Measurements from ENCODE around the gene FAM174C.

Gene FAM174C

GRCh38 chr19:1279782-1280341, 4.5 kb downstream of the FAM174C start:
- peaks cover 1 to 21% (median 18%) of the 10 kb centered on the region in 5 donors for H3K4me1 ChIP-seq (ENCODE audit: control insufficient read depth in 5 of 5, insufficient read depth in 5 of 5, low read length in 5 of 5)
- peak overlapping the region in 1 of 5 donors; percentile 30 for H3K9ac ChIP-seq (ENCODE audit: low read length in 5 of 5)
- H3K9me3 ChIP-seq (ENCODE audit: control insufficient read depth in 5 of 5, low read length in 5 of 5): no peaks in the 10 kb centered on the region
- peaks cover 0 to 18% (median 8%) of the 10 kb centered on the region in 5 donors for H3K36me3 ChIP-seq (ENCODE audit: control insufficient read depth in 5 of 5, insufficient read depth in 5 of 5, low read length in 5 of 5)
- H3K27me3 ChIP-seq (ENCODE audit: control insufficient read depth in 5 of 5, insufficient read depth in 4 of 5, low read length in 5 of 5): peaks cover 18 to 26% (median 22%) of the 10 kb centered on the region in 5 donors
- no peak overlapping the region for H3K27ac ChIP-seq (ENCODE audit: low read depth, low read length)
- no peak overlapping the region for H3K4me3 ChIP-seq (ENCODE audit: low read depth in 1 of 5, low read length in 5 of 5)

- H3K4me3 ChIP-seq (ENCODE audit: low read depth in 1 of 5, low read length in 5 of 5): no peak overlapping the region
- H3K4me1 ChIP-seq (ENCODE audit: control insufficient read depth in 5 of 5, insufficient read depth in 5 of 5, low read length in 5 of 5): peaks cover 1 to 16% (median 13%) of the 10 kb centered on the region in 5 donors
- H3K9me3 ChIP-seq (ENCODE audit: control insufficient read depth in 5 of 5, low read length in 5 of 5): no peaks in the 10 kb centered on the region
- H3K36me3 ChIP-seq (ENCODE audit: control insufficient read depth in 5 of 5, insufficient read depth in 5 of 5, low read length in 5 of 5): peaks cover 0 to 15% (median 8%) of the 10 kb centered on the region in 5 donors
- no peak overlapping the region for H3K27ac ChIP-seq (ENCODE audit: low read depth, low read length)
- no peak overlapping the region for H3K9ac ChIP-seq (ENCODE audit: low read length in 5 of 5)
- H3K27me3 ChIP-seq (ENCODE audit: control insufficient read depth in 5 of 5, insufficient read depth in 4 of 5, low read length in 5 of 5): peaks cover 24 to 31% (median 29%) of the 10 kb centered on the region in 5 donors
Measured at GRCh38 chr19:1280636-1281568, 5.6 kb downstream of the FAM174C start.

- Histone ChIP-seq H3K27me3 (ENCODE audit: control insufficient read depth in 5 of 5, insufficient read depth in 4 of 5, low read length in 5 of 5) (peaks cover 29 to 35% (median 33%) of the 10 kb centered on the region in 5 donors), H3K9me3 (ENCODE audit: control insufficient read depth in 5 of 5, low read length in 5 of 5) (no peaks in the 10 kb centered on the region), H3K4me3 (ENCODE audit: low read depth in 1 of 5, low read length in 5 of 5) (no peak overlapping the region), H3K36me3 (ENCODE audit: control insufficient read depth in 5 of 5, insufficient read depth in 5 of 5, low read length in 5 of 5) (peaks cover 0 to 15% (median 8%) of the 10 kb centered on the region in 5 donors), H3K27ac (ENCODE audit: low read depth, low read length) (no peak overlapping the region), H3K9ac (ENCODE audit: low read length in 5 of 5) (no peak overlapping the region), H3K4me1 (ENCODE audit: control insufficient read depth in 5 of 5, insufficient read depth in 5 of 5, low read length in 5 of 5) (peaks cover 0 to 12% (median 6%) of the 10 kb centered on the region in 5 donors)
Measured at GRCh38 chr19:1281569-1282287, 6.4 kb downstream of the FAM174C start.

- Histone ChIP-seq H3K4me3 (ENCODE audit: low read depth in 1 of 5, low read length in 5 of 5) (no peak overlapping the region), H3K4me1 (ENCODE audit: control insufficient read depth in 5 of 5, insufficient read depth in 5 of 5, low read length in 5 of 5) (peaks cover 0 to 14% (median 10%) of the 10 kb centered on the region in 5 donors), H3K9ac (ENCODE audit: low read length in 5 of 5) (no peak overlapping the region), H3K27ac (ENCODE audit: low read depth, low read length) (no peak overlapping the region), H3K27me3 (ENCODE audit: control insufficient read depth in 5 of 5, insufficient read depth in 4 of 5, low read length in 5 of 5) (peaks cover 38 to 44% (median 42%) of the 10 kb centered on the region in 5 donors), H3K36me3 (ENCODE audit: control insufficient read depth in 5 of 5, insufficient read depth in 5 of 5, low read length in 5 of 5) (peaks cover 0 to 15% (median 8%) of the 10 kb centered on the region in 5 donors), H3K9me3 (ENCODE audit: control insufficient read depth in 5 of 5, low read length in 5 of 5) (no peaks in the 10 kb centered on the region)
Measured at GRCh38 chr19:1282588-1283206, 7.4 kb downstream of the FAM174C start.

- Histone ChIP-seq H3K4me1 (ENCODE audit: control insufficient read depth in 5 of 5, insufficient read depth in 5 of 5, low read length in 5 of 5) (peaks cover 0 to 17% (median 13%) of the 10 kb centered on the region in 5 donors), H3K4me3 (ENCODE audit: low read depth in 1 of 5, low read length in 5 of 5) (no peak overlapping the region), H3K9me3 (ENCODE audit: control insufficient read depth in 5 of 5, low read length in 5 of 5) (no peaks in the 10 kb centered on the region), H3K27ac (ENCODE audit: low read depth, low read length) (no peak overlapping the region), H3K27me3 (ENCODE audit: control insufficient read depth in 5 of 5, insufficient read depth in 4 of 5, low read length in 5 of 5) (peaks cover 44 to 51% (median 48%) of the 10 kb centered on the region in 5 donors), H3K9ac (ENCODE audit: low read length in 5 of 5) (no peak overlapping the region), H3K36me3 (ENCODE audit: control insufficient read depth in 5 of 5, insufficient read depth in 5 of 5, low read length in 5 of 5) (peaks cover 0 to 11% (median 8%) of the 10 kb centered on the region in 5 donors)
Measured at GRCh38 chr19:1283207-1283916, 8.0 kb downstream of the FAM174C start.

DNA sequence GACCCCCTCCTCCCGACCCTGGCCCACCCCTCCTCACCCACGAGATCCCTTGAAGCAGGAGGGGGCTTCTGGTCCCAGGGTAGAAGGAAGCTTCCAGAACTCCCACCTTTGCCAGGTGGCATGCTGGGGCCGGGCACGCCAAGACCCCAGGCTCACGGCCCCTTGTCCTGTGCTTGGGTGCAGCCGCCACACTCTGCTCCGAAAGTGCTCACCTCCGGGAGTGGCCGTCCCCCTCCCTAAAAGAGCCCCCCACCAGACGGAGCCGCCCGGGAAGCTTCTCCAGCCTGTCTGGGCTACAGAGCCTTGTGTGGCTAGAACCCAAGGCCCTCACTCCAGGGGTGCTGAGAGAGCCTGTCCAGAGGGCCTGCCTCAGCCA, 8.6 kb downstream of the FAM174C start:
- no peak overlapping the region for H3K4me3 ChIP-seq (ENCODE audit: low read depth in 1 of 5, low read length in 5 of 5)
- H3K27ac ChIP-seq (ENCODE audit: low read depth, low read length): no peak overlapping the region
- H3K4me1 ChIP-seq (ENCODE audit: control insufficient read depth in 5 of 5, insufficient read depth in 5 of 5, low read length in 5 of 5): peaks cover 0 to 17% (median 13%) of the 10 kb centered on the region in 5 donors
- H3K36me3 ChIP-seq (ENCODE audit: control insufficient read depth in 5 of 5, insufficient read depth in 5 of 5, low read length in 5 of 5): peaks cover 0 to 8% (median 6%) of the 10 kb centered on the region in 5 donors
- peaks cover 46 to 56% (median 54%) of the 10 kb centered on the region in 5 donors for H3K27me3 ChIP-seq (ENCODE audit: control insufficient read depth in 5 of 5, insufficient read depth in 4 of 5, low read length in 5 of 5)
- no peak overlapping the region for H3K9ac ChIP-seq (ENCODE audit: low read length in 5 of 5)
- H3K9me3 ChIP-seq (ENCODE audit: control insufficient read depth in 5 of 5, low read length in 5 of 5): no peaks in the 10 kb centered on the region

DNA sequence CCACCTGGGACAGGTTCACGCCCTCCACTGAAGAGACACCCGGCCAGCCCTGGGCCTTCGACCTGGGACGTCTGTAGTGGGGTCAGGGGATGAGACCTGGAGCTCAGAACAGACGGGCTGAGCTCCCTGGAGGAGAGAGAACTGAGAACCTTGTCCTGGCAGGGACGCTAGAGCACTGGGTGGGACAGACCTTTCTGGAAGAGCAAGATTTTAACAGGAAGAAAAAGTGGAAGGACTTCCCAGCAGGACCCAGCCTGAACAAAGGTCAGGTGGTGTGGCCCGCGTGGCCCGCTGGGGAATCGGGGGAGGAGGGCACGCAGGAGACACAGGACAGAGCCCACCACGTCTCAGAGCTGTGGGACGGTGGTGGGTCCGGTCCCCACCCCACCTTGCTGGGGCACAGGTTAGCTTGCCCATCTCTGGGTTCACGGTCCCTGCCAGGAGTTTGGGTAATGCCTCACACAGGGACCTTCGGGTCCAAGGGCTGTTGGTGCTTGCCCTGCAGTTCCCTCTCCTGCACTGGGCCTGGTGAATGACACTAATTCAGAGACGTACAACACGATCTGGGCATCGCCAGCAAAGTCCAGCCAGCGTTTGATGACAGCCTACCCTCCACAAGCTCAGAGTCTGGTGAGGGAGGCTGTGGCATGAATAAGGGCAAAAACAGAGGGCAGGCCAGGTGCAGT, 9.1 kb downstream of the FAM174C start:
- H3K9ac ChIP-seq (ENCODE audit: low read length in 5 of 5): no peak overlapping the region
- no peak overlapping the region for H3K4me3 ChIP-seq (ENCODE audit: low read depth in 1 of 5, low read length in 5 of 5)
- H3K27me3 ChIP-seq (ENCODE audit: control insufficient read depth in 5 of 5, insufficient read depth in 4 of 5, low read length in 5 of 5): peaks cover 51 to 61% (median 59%) of the 10 kb centered on the region in 5 donors
- peaks cover 0 to 2% (median 1%) of the 10 kb centered on the region in 5 donors for H3K36me3 ChIP-seq (ENCODE audit: control insufficient read depth in 5 of 5, insufficient read depth in 5 of 5, low read length in 5 of 5)
- peaks cover 0 to 17% (median 13%) of the 10 kb centered on the region in 5 donors for H3K4me1 ChIP-seq (ENCODE audit: control insufficient read depth in 5 of 5, insufficient read depth in 5 of 5, low read length in 5 of 5)
- no peak overlapping the region for H3K27ac ChIP-seq (ENCODE audit: low read depth, low read length)
- no peaks in the 10 kb centered on the region for H3K9me3 ChIP-seq (ENCODE audit: control insufficient read depth in 5 of 5, low read length in 5 of 5)

GRCh38 chr19:1284979-1285736, 9.8 kb downstream of the FAM174C start:
- Histone ChIP-seq H3K27ac (ENCODE audit: low read depth, low read length) (no peak overlapping the region), H3K4me3 (ENCODE audit: low read depth in 1 of 5, low read length in 5 of 5) (no peak overlapping the region), H3K27me3 (ENCODE audit: control insufficient read depth in 5 of 5, insufficient read depth in 4 of 5, low read length in 5 of 5) (peaks cover 52 to 68% (median 65%) of the 10 kb centered on the region in 5 donors), H3K36me3 (ENCODE audit: control insufficient read depth in 5 of 5, insufficient read depth in 5 of 5, low read length in 5 of 5) (no peaks in the 10 kb centered on the region), H3K9me3 (ENCODE audit: control insufficient read depth in 5 of 5, low read length in 5 of 5) (no peaks in the 10 kb centered on the region), H3K4me1 (ENCODE audit: control insufficient read depth in 5 of 5, insufficient read depth in 5 of 5, low read length in 5 of 5) (peaks cover 0 to 14% (median 8%) of the 10 kb centered on the region in 5 donors), H3K9ac (ENCODE audit: low read length in 5 of 5) (no peak overlapping the region)
